Measurements from ENCODE around the gene NUDT17.

GRCh38 chr1:145885738-145886287 lies 40.4 kb downstream of the NUDT17 start, which contains the start of gene ANKRD35:
- TF ChIP-seq SP1 (IDR thresholded peaks at IDR 0.05; ENCODE audit: low read depth) (no peak), CTCF (IDR thresholded peaks at IDR 0.05 in 2 of 3, conservative IDR thresholded peaks at IDR 0.05 in 1 of 3; ENCODE audit: borderline replicate concordance in 1 of 3, insufficient read depth in 1 of 3, low read depth in 2 of 3, low read length in 2 of 3) (no peak), POLR2AphosphoS5 (IDR thresholded peaks at IDR 0.05; ENCODE audit: low read depth, low read length) (no peak), POLR2A (IDR thresholded peaks at IDR 0.05; ENCODE audit: borderline replicate concordance, extremely low read depth, insufficient read depth, insufficient read length) (no peak), CBX3 (IDR thresholded peaks at IDR 0.05; ENCODE audit: low read depth) (no peak), TCF7L2 (IDR thresholded peaks at IDR 0.05; ENCODE audit: borderline replicate concordance, extremely low read depth, insufficient read depth, insufficient read length) (no peak), ELF1 (IDR thresholded peaks at IDR 0.05; ENCODE audit: borderline replicate concordance, low read depth) (no peak), EZH2 (IDR thresholded peaks at IDR 0.05) (no peak), REST (IDR thresholded peaks at IDR 0.05; ENCODE audit: low read depth) (no peak), SIN3A (IDR thresholded peaks at IDR 0.05; ENCODE audit: low read depth) (no peak)

Data from HCT116 (cell line).